Effector memory CD4-positive, alpha-beta T cell (primary cell): Measurements from ENCODE around the gene FADD.

Source experiments
- DNase-seq, 3 donors: peaks; one replicate each; pipeline ENCODE4 v3.0.0-alpha.2; 2020
- H3K27ac ChIP-seq: 2 replicates; pipeline ENCODE4 v1.7.0; 2013; ENCODE audit warnings: mild to moderate bottlenecking, low read length, moderate library complexity; ENCODE audit not compliant: insufficient read depth, poor library complexity, severe bottlenecking
- H3K27me3 ChIP-seq: replicated peaks from 2 replicates; pipeline ENCODE4 v1.7.0; 2013; ENCODE audit warnings: mild to moderate bottlenecking, low read length; ENCODE audit not compliant: insufficient read depth, control insufficient read depth, poor library complexity, severe bottlenecking
- H3K36me3 ChIP-seq: 2 replicates; pipeline ENCODE4 v1.7.0; 2013; ENCODE audit warnings: mild to moderate bottlenecking, low read length, moderate library complexity; ENCODE audit not compliant: control insufficient read depth, insufficient read depth
- H3K4me1 ChIP-seq: 2 replicates; pipeline ENCODE4 v1.7.0; 2013; ENCODE audit warnings: low read length, mild to moderate bottlenecking; ENCODE audit not compliant: control insufficient read depth, insufficient read depth, poor library complexity, severe bottlenecking
- H3K4me3 ChIP-seq: 2 replicates; pipeline ENCODE4 v1.7.0; 2013; ENCODE audit warnings: low read length, low read depth, mild to moderate bottlenecking; ENCODE audit not compliant: insufficient read depth, poor library complexity, severe bottlenecking
- H3K9me3 ChIP-seq: 2 replicates; pipeline ENCODE4 v1.7.0; 2013; ENCODE audit warnings: mild to moderate bottlenecking, low read length, moderate library complexity; ENCODE audit not compliant: control insufficient read depth

Gene FADD

DNA sequence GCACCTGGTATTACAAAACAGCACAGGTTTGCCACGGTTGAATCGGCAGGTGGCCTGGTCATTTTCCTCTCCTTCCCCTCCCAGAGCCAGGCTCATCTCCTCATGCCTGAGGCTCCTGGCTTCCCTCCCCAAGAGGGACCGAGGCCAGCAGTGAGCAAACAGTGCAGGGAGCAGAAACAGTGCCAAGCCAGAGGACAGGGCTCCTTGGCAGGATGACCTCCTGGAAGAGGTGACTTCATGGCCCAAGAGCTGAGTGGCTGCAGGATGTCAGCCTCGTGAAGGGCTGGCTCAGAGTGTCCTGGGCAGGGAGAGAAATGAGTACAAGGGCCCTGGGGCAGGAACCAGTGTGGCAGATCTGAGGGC lies 44.6 kb downstream of the FADD start:
- no peak overlapping the region for H3K4me3 ChIP-seq
- DNase-seq, result no peak
- no peaks in the 10 kb centered on the region for H3K27me3 ChIP-seq
- no peaks in the 10 kb centered on the region for H3K36me3 ChIP-seq
- no peaks in the 10 kb centered on the region for H3K4me1 ChIP-seq
- H3K9me3 ChIP-seq, result no peaks in the 10 kb centered on the region
- no peak overlapping the region for H3K27ac ChIP-seq

DNA sequence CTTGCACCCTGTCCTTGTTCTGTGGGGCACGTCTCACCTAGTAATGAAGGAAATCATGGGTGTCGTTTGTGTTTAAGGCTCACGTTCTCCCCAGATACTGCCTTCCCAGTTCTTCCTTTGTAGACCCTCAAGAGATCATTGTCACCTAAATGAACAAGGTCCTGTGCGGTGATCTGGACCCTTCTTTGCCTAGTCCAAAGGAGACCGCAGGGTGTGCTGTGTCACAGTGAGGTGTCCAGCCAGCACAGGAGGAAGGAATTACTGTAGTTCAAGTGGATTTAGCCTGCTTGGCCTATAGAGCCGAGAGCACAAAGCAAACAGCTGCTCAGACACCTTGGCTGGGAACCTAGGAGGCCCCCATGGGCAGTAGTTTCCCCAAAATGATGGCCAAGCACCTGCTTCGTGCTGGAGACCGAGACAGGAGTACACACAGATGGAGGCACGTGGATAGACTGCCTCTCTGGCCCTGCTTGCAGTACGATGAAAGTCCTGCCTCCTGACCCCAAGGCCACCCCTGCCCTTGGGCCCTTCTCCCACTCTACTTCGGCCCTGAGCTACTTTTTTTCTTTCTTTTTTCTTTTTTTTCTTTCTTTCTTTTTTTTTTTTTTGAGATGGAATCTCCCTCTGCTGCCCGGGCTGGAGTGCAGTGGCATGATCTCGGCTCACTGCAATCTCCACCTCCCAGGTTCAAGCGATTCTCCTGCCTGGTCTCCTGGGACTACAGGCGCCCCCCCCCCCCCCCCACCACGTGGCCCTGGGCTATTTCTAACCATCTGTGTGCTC lies 48.0 kb downstream of the FADD start:
- Histone ChIP-seq H3K27ac (no peak overlapping the region), H3K4me1 (no peaks in the 10 kb centered on the region), H3K9me3 (no peaks in the 10 kb centered on the region), H3K27me3 (no peaks in the 10 kb centered on the region), H3K4me3 (no peak overlapping the region), H3K36me3 (no peaks in the 10 kb centered on the region)
- DNase-seq, result no peak

DNA sequence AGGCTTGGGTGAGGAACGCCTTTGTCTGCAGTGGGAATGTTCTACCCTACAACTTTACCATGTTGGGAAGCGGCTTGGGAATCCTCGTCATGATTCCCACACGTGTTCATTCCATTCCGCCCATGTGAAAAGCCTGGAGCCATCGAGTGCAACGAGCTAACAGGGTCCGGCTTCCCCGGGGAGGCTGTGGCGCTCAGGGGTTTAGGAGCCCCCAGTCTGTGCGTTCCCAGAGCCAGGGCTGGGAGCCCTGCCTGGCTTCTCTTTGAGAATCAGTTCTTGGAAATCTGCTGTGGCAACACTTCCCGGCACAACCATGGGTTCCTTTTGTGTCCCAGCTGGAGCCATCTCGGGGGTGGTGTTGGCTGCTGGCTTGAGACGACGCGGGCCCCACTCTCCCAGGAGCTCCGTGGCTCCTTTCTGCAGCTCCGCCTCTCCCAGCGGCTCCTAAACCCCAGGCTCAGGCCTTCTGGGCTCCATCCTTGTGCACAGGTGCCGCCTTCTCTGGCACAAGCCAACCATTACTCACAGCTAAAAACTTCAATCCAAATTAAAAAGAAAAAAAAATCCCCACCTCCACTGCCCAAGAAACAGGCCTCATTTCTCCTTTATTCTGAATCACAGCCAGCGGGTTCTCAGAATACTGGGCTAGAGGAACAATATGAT lies 48.7 kb downstream of the FADD start:
- H3K36me3 ChIP-seq, result no peaks in the 10 kb centered on the region
- DNase-seq, result no peak
- no peaks in the 10 kb centered on the region for H3K9me3 ChIP-seq
- no peaks in the 10 kb centered on the region for H3K27me3 ChIP-seq
- H3K4me1 ChIP-seq, result no peaks in the 10 kb centered on the region
- no peak overlapping the region for H3K4me3 ChIP-seq
- no peak overlapping the region for H3K27ac ChIP-seq

DNA sequence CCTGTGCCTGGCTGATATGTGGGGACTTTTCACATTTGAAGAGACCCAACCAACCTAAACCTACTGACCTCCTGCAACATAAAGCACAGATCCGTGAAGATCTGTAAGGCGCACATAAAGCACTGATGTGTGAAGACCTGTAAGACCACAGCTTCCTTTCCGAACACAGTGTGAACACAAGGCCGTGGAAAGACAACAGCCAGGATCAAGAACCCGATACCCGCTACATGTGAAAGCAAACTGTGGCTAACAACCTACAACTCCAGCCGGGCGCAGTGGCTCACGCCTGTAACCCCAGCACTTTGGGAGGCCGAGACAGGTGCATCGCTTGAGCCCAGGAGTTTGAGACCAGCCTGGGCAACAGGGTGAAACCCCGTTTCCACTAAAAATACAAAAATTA lies 49.7 kb downstream of the FADD start:
- H3K27ac ChIP-seq, result no peak overlapping the region
- H3K36me3 ChIP-seq, result no peaks in the 10 kb centered on the region
- no peaks in the 10 kb centered on the region for H3K4me1 ChIP-seq
- DNase-seq, result no peak
- H3K4me3 ChIP-seq, result no peak overlapping the region
- no peaks in the 10 kb centered on the region for H3K9me3 ChIP-seq
- H3K27me3 ChIP-seq, result no peaks in the 10 kb centered on the region

DNA sequence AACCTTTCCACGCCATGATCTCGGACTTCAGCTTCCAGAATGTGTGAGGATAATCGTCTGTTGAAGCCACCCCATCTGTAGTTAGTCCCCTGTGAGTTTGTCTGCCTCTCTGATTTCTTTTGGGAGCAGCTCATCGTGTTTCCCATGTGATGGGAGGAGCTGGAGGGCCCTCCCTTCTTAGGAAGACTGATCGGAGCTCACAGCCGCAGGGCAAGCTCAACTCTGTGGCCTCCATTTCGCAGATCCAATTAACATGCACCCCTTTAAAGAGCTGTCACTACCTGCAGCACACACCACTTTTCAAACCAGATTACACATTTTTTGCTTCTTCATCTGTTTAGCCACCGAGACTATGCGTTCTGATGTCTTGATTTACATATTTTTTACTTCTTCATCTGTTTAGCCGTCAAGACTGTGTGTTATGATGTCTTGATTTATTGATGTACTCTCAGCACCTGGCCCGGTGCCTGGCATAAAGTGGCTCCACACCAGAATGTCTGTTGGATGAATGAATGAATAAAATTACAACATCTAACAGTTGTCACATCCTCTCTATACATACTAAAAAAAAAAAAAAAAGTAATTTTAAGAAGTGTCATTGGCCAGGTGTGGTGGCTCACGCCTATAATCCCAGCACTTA lies 52.5 kb downstream of the FADD start:
- no peaks in the 10 kb centered on the region for H3K9me3 ChIP-seq
- no peaks in the 10 kb centered on the region for H3K36me3 ChIP-seq
- DNase-seq, result no peak
- no peaks in the 10 kb centered on the region for H3K4me1 ChIP-seq
- no peaks in the 10 kb centered on the region for H3K27me3 ChIP-seq
- no peak overlapping the region for H3K27ac ChIP-seq
- no peak overlapping the region for H3K4me3 ChIP-seq
